HepG2 (cell line): ENCODE data around the gene TASOR2. TPM values are rescaled to one million over a fixed set of nuclear protein-coding genes. Genes with fewer than 3 reads are reported as not detected.

Experiments used
- ATAC-seq: fragments of 200-7000 bp; cut with Tn5 transposase; 3 replicates; pipeline ENCODE4 v1.9.1; 2020; ENCODE audit warnings: mild to moderate bottlenecking, moderate library complexity
- BruUV-seq: library from RNA; stranded (reverse); fragments of 400-500 nt; replicated peaks from 2 replicates; lab custom pipeline; 2021; lab: Mats Ljungman, UMichigan
- CTCF ChIA-PET: fragments of 300-600 bp; formaldehyde crosslinking; extraction: SDS; loops from one replicate; lab custom pipeline; 2021; ENCODE audit warnings: low total read pairs, inconsistent platforms, low intra/inter-chr PET ratio; lab: Yijun Ruan, JAX
- POLR2A ChIA-PET: fragments of 350-600 bp; sonication (Branson Sonifier 250); formaldehyde crosslinking; loops from one replicate; lab custom pipeline; 2020; ENCODE audit warnings: antibody characterized with exemption, inconsistent platforms; lab: Yijun Ruan, JAX
- DNase-seq: peaks from one replicate; pipeline ENCODE4 v3.0.0-alpha.2; 2015; ENCODE audit warnings: low spot score
- FAIRE-seq: peaks from 3 replicates; lab custom pipeline; 2011; peaks lifted over from hg19 to GRCh38; lab: Jason Lieb, UNC
- H2AFZ ChIP-seq: one replicate; pipeline ENCODE4 v1.6.1; 2011; ENCODE audit warnings: low read length, inconsistent platforms
- H3K27ac ChIP-seq: fragments of 300-600 bp; 3 replicates; pipeline ENCODE4 v1.8.0; 2011; ENCODE audit warnings: mixed run types, mild to moderate bottlenecking, mixed read lengths, low read length, inconsistent platforms; ENCODE audit not compliant: insufficient read depth; ENCODE audit errors: extremely low read length
- H3K27me3 ChIP-seq, 2 experiments: fragments of 200-600 bp in 1 of 2; 2 replicates in 1 of 2; 3 replicates in 1 of 2; pipeline versions ENCODE4 v1.6.0 to v1.8.0; 2011; ENCODE audit warnings: low read length in 2 of 2, mild to moderate bottlenecking in 2 of 2, moderate library complexity in 2 of 2, inconsistent platforms in 1 of 2; ENCODE audit not compliant: insufficient read depth in 2 of 2, control insufficient read depth in 1 of 2
- H3K36me3 ChIP-seq, 2 experiments: fragments of 200-600 bp in 1 of 2; replicated peaks in 1 of 2; 2 replicates in 1 of 2; 3 replicates in 1 of 2; pipeline versions ENCODE4 v1.5.1 to v1.8.0; 2011; ENCODE audit warnings: low read length in 2 of 2, inconsistent platforms in 1 of 2; ENCODE audit not compliant: insufficient read depth in 2 of 2, control insufficient read depth in 1 of 2
- H3K4me1 ChIP-seq: 2 replicates; pipeline ENCODE4 v1.5.1; 2012; ENCODE audit warnings: low read length, inconsistent platforms; ENCODE audit not compliant: insufficient read depth
- H3K4me2 ChIP-seq: 2 replicates; pipeline ENCODE4 v1.6.0; 2011; ENCODE audit warnings: low read depth, low read length, inconsistent platforms
- H3K4me3 ChIP-seq, 3 experiments: fragments of 200-600 bp in 1 of 3; sonication (generic), shearing (Covaris generic) in 1 of 3; replicated peaks in 1 of 3; 2 replicates each; pipeline ENCODE4 v1.5.1; 2011 to 2016; ENCODE audit warnings: low read length in 3 of 3, inconsistent platforms in 2 of 3, low read depth in 2 of 3, mild to moderate bottlenecking in 2 of 3, control low read depth in 1 of 3, mixed read lengths in 1 of 3; ENCODE audit not compliant: insufficient read depth in 1 of 3
- H3K79me2 ChIP-seq: one replicate; pipeline ENCODE4 v1.6.1; 2011; ENCODE audit warnings: low read length, inconsistent platforms; ENCODE audit not compliant: insufficient read depth
- H3K9ac ChIP-seq: 2 replicates; pipeline ENCODE4 v1.6.0; 2011; ENCODE audit warnings: mild to moderate bottlenecking, low read depth, low read length, inconsistent platforms; ENCODE audit not compliant: insufficient read depth
- H3K9me3 ChIP-seq: 2 replicates; pipeline ENCODE4 v1.5.1; 2012; ENCODE audit warnings: mild to moderate bottlenecking, low read length
- H4K20me1 ChIP-seq: 2 replicates; pipeline ENCODE4 v1.6.0; 2011; ENCODE audit warnings: inconsistent platforms, mild to moderate bottlenecking, low read length, moderate library complexity; ENCODE audit not compliant: insufficient read depth
- CBX1 ChIP-seq: IDR thresholded peaks from one replicate; pipeline ENCODE4 v1.6.1; 2016; ENCODE audit warnings: antibody characterized with exemption, low read depth
- GATAD1 ChIP-seq: IDR thresholded peaks from 2 replicates; pipeline ENCODE4 v1.6.1; 2016; ENCODE audit warnings: missing genetic modification reagents, missing compliant biosample characterization
- PPARG ChIP-seq: conservative IDR thresholded peaks from 2 replicates; pipeline ENCODE4 v1.6.1; 2016; ENCODE audit warnings: missing biosample characterization, missing genetic modification reagents
- RARA ChIP-seq: IDR thresholded peaks from 2 replicates; pipeline ENCODE4 v1.6.1; 2016; ENCODE audit warnings: missing genetic modification reagents, missing compliant biosample characterization
- ZNF441 ChIP-seq: sonication (generic); formaldehyde crosslinking; IDR thresholded peaks from 2 replicates; pipeline ENCODE4 v1.7.0; 2021; ENCODE audit warnings: missing genetic modification reagents, borderline replicate concordance
- ZNF746 ChIP-seq: sonication (generic); formaldehyde crosslinking; IDR thresholded peaks from 2 replicates; pipeline ENCODE4 v1.8.0; 2022; ENCODE audit warnings: mild to moderate bottlenecking, missing genetic modification reagents
- ZNF878 ChIP-seq: sonication (generic); formaldehyde crosslinking; IDR thresholded peaks from 2 replicates; pipeline ENCODE4 v1.8.1; 2023; ENCODE audit warnings: mild to moderate bottlenecking, missing genetic modification reagents, moderate library complexity
- WGBS: methylation state at CpG from one replicate; pipeline ENCODE4 v1.1.6; 2017; ENCODE audit warnings: low lambda C conversion rate; 5-methylcytosine and 5-hydroxymethylcytosine counted together
- in situ Hi-C: cut with HindIII; loops from 2 replicates; pipeline ENCODE4 v1.10.0; 2017; ENCODE audit warnings: low pct_unique_long_range_greater_than_20kb; ENCODE audit not compliant: extremely low pct_ligation_motif_present
- intact Hi-C: fragments of 100-400 bp; cut with micrococcal nuclease; formaldehyde crosslinking; loops from one replicate; pipeline ENCODE4 v1.10.0; 2022; ENCODE audit not compliant: unreplicated experiment
- polyA plus RNA-seq, 8 experiments: library from polyadenylated mRNA; depleted of rRNA in 3 of 8; stranded (reverse) in 7 of 8; unstranded in 1 of 8; fragments of >200 nt; fragmentation: Illumina TruSeq in 4 of 8; extraction: Trizol in 4 of 8; gene quantifications; 2 replicates each; pipeline versions ENCODE4 v1.2.1 to v1.2.3, GENCODE V29; 2011 to 2016; ENCODE audit warnings: low read depth in 4 of 8, missing spikeins in 1 of 8, mixed read lengths in 1 of 8; ENCODE audit not compliant: insufficient read depth in 1 of 8
- total RNA-seq, 5 experiments: library from RNA; depleted of rRNA; stranded (reverse); fragments of >200 nt; fragmentation: Illumina TruSeq; extraction: Trizol; gene quantifications; 2 replicates each; pipeline ENCODE4 v1.2.3, GENCODE V29; 2016; ENCODE audit warnings: low read depth in 1 of 5
- TF ChIP-seq, protein P1 (sequence below): sonication (generic); formaldehyde crosslinking; IDR thresholded peaks from 2 replicates; pipeline ENCODE4 v1.4.0; 2020; ENCODE audit warnings: missing genetic modification reagents
- TF ChIP-seq, protein P2 (sequence below): sonication (generic); formaldehyde crosslinking; IDR thresholded peaks from 2 replicates; pipeline ENCODE4 v1.5.0; 2020; ENCODE audit warnings: mild to moderate bottlenecking, missing genetic modification reagents, borderline replicate concordance
- TF ChIP-seq, protein P3 (sequence below): IDR thresholded peaks from 2 replicates; pipeline ENCODE4 v1.6.1; 2016; ENCODE audit warnings: mild to moderate bottlenecking
- TF ChIP-seq, protein P4 (sequence below): sonication (generic); formaldehyde crosslinking; IDR thresholded peaks from 2 replicates; pipeline ENCODE4 v1.8.0; 2022; ENCODE audit warnings: mild to moderate bottlenecking, missing genetic modification reagents, moderate library complexity
- TF ChIP-seq, protein P5 (sequence below): sonication (generic); formaldehyde crosslinking; IDR thresholded peaks from 2 replicates; pipeline ENCODE4 v1.5.0; 2020; ENCODE audit warnings: missing genetic modification reagents

TASOR2 gene
- total and polyA plus RNA-seq, 2 of the 13 experiments (the other 11 are each of a cell fraction or from before 2014, with no cell fraction given): 24.2 to 55.3 TPM

DNA sequence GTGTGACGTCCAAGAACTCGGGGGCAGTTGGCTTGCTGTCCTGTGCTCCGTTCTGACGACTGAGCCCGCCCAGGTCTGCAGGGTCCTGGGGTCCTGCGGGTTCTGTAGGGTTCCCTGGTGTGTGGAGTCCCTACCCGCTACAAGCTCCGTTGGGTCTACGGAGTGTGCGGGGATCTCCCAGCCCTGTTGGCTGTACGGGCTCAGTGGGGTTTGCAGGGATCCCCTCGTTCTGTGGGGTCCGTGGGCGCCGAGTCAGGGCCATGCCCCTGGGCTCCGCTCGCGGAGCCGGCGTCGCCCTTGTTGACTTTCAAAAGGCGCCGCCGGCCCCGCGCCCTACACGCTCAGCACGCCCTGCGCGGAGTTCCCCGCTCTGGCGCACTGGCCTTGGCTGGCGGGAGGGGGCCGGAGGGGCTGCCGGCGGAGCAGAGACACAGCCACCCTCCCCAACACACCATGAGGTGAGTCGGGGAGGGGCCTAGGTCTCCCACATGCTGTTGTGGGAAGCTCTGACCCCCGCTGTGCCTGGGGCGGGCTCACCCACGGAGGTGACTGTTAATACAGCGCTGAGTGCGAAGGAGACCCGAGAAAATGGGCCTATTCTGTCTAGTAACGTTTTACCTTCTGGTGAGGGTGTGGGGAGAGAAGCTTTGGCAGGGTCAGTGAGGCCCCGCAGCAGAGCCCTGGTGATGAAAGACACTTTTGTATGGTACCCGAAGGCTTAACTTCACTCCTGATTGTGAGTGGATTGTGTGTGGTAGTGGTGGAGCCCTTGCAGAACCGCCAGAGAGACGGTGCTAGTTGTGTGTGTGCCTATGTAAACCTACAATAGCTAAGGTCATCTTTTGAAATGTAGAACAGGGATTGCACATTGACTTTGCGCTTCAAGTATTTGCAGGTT is 8.1 kb downstream of the TASOR2 start:
- H3K27me3 ChIP-seq: no peaks in the 10 kb centered on the region
- DNase-seq (peak; percentile 82), ATAC-seq (peak; percentile 95), FAIRE-seq (peak; percentile 58)
- WGBS: 0% methylated on average over 13 of the region's 49 CpGs
- in situ Hi-C loops (no loop called here), intact Hi-C loops (loop anchor here (5.0 kb wide), 1 partner anchor 55 kb away; no protein-coding TSS in a partner anchor)
- peak overlapping the region; percentile 95 for H3K9ac ChIP-seq
- H4K20me1 ChIP-seq: no peaks in the 10 kb centered on the region
- peak overlapping the region; percentile 93 for H3K27ac ChIP-seq
- H3K4me1 ChIP-seq: peaks cover 64% of the 10 kb centered on the region
- POLR2A ChIA-PET: interaction anchor here (0.9 to 2.8 kb wide), 10 partner anchors 8 to 246 kb away, joined by 3 to 27 read pairs (median 4); partner anchors contain the start of genes ANKRD16, FBH1, GDI2 and TASOR2
- H3K79me2 ChIP-seq: peaks cover 96% of the 10 kb centered on the region
- no peak overlapping the region for H2AFZ ChIP-seq
- TSS peak; percentile 51 for BruUV-seq
- CTCF ChIA-PET: no interaction called here
- H3K36me3 ChIP-seq: no peaks in the 10 kb centered on the region
- peak overlapping the region; percentile 67 to 88 (median 76) for H3K4me3 ChIP-seq
- H3K4me2 ChIP-seq: peak overlapping the region; percentile 94
- no peaks in the 10 kb centered on the region for H3K9me3 ChIP-seq
- TF ChIP-seq RARA (CRISPR knock-in tag): peak; percentile 78
- TF ChIP-seq, protein P1, sequence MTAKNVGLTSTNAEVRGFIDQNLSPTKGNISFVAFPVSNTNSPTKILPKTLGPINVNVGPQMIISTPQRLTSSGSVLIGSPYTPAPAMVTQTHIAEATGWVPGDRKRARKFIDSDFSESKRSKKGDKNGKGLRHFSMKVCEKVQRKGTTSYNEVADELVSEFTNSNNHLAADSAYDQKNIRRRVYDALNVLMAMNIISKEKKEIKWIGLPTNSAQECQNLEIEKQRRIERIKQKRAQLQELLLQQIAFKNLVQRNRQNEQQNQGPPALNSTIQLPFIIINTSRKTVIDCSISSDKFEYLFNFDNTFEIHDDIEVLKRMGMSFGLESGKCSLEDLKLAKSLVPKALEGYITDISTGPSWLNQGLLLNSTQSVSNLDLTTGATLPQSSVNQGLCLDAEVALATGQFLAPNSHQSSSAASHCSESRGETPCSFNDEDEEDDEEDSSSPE (CRISPR knock-in tag): peak; percentile 89
- TF ChIP-seq, protein P2, sequence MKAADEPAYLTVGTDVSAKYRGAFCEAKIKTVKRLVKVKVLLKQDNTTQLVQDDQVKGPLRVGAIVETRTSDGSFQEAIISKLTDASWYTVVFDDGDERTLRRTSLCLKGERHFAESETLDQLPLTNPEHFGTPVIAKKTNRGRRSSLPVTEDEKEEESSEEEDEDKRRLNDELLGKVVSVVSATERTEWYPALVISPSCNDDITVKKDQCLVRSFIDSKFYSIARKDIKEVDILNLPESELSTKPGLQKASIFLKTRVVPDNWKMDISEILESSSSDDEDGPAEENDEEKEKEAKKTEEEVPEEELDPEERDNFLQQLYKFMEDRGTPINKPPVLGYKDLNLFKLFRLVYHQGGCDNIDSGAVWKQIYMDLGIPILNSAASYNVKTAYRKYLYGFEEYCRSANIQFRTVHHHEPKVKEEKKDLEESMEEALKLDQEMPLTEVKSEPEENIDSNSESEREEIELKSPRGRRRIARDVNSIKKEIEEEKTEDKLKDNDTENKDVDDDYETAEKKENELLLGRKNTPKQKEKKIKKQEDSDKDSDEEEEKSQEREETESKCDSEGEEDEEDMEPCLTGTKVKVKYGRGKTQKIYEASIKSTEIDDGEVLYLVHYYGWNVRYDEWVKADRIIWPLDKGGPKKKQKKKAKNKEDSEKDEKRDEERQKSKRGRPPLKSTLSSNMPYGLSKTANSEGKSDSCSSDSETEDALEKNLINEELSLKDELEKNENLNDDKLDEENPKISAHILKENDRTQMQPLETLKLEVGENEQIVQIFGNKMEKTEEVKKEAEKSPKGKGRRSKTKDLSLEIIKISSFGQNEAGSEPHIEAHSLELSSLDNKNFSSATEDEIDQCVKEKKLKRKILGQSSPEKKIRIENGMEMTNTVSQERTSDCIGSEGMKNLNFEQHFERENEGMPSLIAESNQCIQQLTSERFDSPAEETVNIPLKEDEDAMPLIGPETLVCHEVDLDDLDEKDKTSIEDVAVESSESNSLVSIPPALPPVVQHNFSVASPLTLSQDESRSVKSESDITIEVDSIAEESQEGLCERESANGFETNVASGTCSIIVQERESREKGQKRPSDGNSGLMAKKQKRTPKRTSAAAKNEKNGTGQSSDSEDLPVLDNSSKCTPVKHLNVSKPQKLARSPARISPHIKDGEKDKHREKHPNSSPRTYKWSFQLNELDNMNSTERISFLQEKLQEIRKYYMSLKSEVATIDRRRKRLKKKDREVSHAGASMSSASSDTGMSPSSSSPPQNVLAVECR (CRISPR knock-in tag): peak; percentile 90
- TF ChIP-seq, protein P3, sequence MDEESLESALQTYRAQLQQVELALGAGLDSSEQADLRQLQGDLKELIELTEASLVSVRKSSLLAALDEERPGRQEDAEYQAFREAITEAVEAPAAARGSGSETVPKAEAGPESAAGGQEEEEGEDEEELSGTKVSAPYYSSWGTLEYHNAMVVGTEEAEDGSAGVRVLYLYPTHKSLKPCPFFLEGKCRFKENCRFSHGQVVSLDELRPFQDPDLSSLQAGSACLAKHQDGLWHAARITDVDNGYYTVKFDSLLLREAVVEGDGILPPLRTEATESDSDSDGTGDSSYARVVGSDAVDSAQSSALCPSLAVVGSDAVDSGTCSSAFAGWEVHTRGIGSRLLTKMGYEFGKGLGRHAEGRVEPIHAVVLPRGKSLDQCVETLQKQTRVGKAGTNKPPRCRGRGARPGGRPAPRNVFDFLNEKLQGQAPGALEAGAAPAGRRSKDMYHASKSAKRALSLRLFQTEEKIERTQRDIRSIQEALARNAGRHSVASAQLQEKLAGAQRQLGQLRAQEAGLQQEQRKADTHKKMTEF (CRISPR knock-in tag): peak; percentile 97
- peak; percentile 62; the same call in 1 of the 2 replicates for TF ChIP-seq ZNF746 (CRISPR knock-in tag)
- TF ChIP-seq GATAD1 (CRISPR knock-in tag): peak; percentile 57; the same call in 1 of the 2 replicates
- peak; percentile 26; the same call in 1 of the 2 replicates for TF ChIP-seq PPARG
- peak; percentile 21 for TF ChIP-seq CBX1
- TF ChIP-seq, protein P4, sequence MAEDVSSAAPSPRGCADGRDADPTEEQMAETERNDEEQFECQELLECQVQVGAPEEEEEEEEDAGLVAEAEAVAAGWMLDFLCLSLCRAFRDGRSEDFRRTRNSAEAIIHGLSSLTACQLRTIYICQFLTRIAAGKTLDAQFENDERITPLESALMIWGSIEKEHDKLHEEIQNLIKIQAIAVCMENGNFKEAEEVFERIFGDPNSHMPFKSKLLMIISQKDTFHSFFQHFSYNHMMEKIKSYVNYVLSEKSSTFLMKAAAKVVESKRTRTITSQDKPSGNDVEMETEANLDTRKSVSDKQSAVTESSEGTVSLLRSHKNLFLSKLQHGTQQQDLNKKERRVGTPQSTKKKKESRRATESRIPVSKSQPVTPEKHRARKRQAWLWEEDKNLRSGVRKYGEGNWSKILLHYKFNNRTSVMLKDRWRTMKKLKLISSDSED: 0 out of 2 replicates have a peak, but pooled peaks have one; percentile 18
- TF ChIP-seq ZNF878: peak; percentile 81; the same call in 1 of the 2 replicates
- TF ChIP-seq, protein P5, sequence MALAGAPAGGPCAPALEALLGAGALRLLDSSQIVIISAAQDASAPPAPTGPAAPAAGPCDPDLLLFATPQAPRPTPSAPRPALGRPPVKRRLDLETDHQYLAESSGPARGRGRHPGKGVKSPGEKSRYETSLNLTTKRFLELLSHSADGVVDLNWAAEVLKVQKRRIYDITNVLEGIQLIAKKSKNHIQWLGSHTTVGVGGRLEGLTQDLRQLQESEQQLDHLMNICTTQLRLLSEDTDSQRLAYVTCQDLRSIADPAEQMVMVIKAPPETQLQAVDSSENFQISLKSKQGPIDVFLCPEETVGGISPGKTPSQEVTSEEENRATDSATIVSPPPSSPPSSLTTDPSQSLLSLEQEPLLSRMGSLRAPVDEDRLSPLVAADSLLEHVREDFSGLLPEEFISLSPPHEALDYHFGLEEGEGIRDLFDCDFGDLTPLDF (CRISPR knock-in tag): peak; percentile 63; the same call in 1 of the 2 replicates
- TF ChIP-seq ZNF441 (CRISPR knock-in tag): peak; percentile 75; the same call in 1 of the 2 replicates
